HG02981 (cell line): ENCODE measurements around the gene ACP7.
"Not testable (repeated sequence)": the region's sequence is repeated elsewhere in the genome, so short reads cannot be mapped to it uniquely, and the experiment has no call there.

Source experiments
- ATAC-seq: cut with Tn5 transposase; IDR thresholded peaks from one replicate; pipeline ENCODE4 v1.9.1; 2021; ENCODE audit warnings: mild to moderate bottlenecking, moderate library complexity; ENCODE audit not compliant: unreplicated experiment

ACP7 gene

GRCh38 chr19:39083983-39084731, at the start of gene ACP7:
ACP7 (plus strand) TSS chr19:39084368; CDS start chr19:39085270, 902 bp downstream.
- ATAC-seq = no peak

GRCh38 chr19:39036581-39036980, 47.6 kb upstream of the ACP7 start:
- ATAC-seq = no peak

GRCh38 chr19:39037194-39037593, 47.0 kb upstream of the ACP7 start:
- no peak for ATAC-seq

- ATAC-seq = no peak
Observed at GRCh38 chr19:39038098-39038497, 46.1 kb upstream of the ACP7 start.

- no peak for ATAC-seq
Observed at GRCh38 chr19:39045506-39045905, 38.7 kb upstream of the ACP7 start.

GRCh38 chr19:39046037-39046821, 37.9 kb upstream of the ACP7 start:
- no peak for ATAC-seq

GRCh38 chr19:39047073-39047472, 37.1 kb upstream of the ACP7 start:
- ATAC-seq = no peak

GRCh38 chr19:39052243-39052746, 31.9 kb upstream of the ACP7 start:
- no peak for ATAC-seq

GRCh38 chr19:39052846-39053245, 31.3 kb upstream of the ACP7 start:
- ATAC-seq = no peak

GRCh38 chr19:39053276-39054090, 30.7 kb upstream of the ACP7 start:
- no peak for ATAC-seq

- no peak for ATAC-seq
Observed at GRCh38 chr19:39054091-39054470, 30.1 kb upstream of the ACP7 start.

- ATAC-seq = no peak
Observed at GRCh38 chr19:39057615-39058014, 26.6 kb upstream of the ACP7 start.

- no peak for ATAC-seq
Observed at GRCh38 chr19:39059302-39059701, 24.9 kb upstream of the ACP7 start.

GRCh38 chr19:39060171-39060570, 24.0 kb upstream of the ACP7 start:
- no peak for ATAC-seq

GRCh38 chr19:39064405-39064804, 19.8 kb upstream of the ACP7 start:
- no peak for ATAC-seq

GRCh38 chr19:39065928-39066327, 18.2 kb upstream of the ACP7 start:
- no peak for ATAC-seq

GRCh38 chr19:39067104-39067503, 17.1 kb upstream of the ACP7 start:
- no peak for ATAC-seq

- not testable (repeated sequence) for ATAC-seq
Observed at GRCh38 chr19:39068259-39068658, 15.9 kb upstream of the ACP7 start.

GRCh38 chr19:39070888-39071287, 13.3 kb upstream of the ACP7 start:
- no peak for ATAC-seq

GRCh38 chr19:39074205-39074692, 9.9 kb upstream of the ACP7 start:
- ATAC-seq = no peak

GRCh38 chr19:39074942-39075341, 9.2 kb upstream of the ACP7 start:
- ATAC-seq = no peak
